GM12873 (cell line): Measurements from ENCODE around the gene LRRFIP2.

Experiments
- TF ChIP-seq, protein P1 (sequence below): IDR thresholded peaks from 2 replicates; pipeline ENCODE4 v1.5.1; 2012; ENCODE audit warnings: low read depth, mild to moderate bottlenecking, moderate library complexity, low read length, control low read depth; ENCODE audit not compliant: insufficient read depth; ENCODE audit errors: missing control alignments

LRRFIP2 gene

DNA sequence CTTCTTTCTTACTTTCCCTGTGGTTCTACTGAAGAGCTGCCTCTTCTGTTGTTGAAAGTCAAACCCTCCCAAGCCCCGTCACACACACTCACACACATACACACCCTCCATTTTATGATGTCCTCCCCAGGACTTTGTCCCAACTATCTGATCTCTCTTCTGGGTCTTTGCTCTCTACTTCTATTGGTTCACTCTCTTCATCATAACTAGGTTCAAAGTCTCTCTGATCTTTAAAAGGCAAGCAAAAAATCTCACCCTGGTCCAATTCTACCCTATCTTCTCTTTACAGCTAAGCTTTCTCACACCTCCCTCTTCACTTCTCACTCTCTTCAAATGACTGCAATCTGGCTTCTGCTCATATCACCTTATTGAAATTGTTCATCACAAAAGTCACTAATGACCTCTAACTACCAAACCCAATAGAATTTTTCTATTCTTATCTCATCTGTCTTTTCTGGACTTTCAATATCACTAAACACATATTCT, 34.8 kb downstream of the LRRFIP2 start:
- TF ChIP-seq, protein P1, sequence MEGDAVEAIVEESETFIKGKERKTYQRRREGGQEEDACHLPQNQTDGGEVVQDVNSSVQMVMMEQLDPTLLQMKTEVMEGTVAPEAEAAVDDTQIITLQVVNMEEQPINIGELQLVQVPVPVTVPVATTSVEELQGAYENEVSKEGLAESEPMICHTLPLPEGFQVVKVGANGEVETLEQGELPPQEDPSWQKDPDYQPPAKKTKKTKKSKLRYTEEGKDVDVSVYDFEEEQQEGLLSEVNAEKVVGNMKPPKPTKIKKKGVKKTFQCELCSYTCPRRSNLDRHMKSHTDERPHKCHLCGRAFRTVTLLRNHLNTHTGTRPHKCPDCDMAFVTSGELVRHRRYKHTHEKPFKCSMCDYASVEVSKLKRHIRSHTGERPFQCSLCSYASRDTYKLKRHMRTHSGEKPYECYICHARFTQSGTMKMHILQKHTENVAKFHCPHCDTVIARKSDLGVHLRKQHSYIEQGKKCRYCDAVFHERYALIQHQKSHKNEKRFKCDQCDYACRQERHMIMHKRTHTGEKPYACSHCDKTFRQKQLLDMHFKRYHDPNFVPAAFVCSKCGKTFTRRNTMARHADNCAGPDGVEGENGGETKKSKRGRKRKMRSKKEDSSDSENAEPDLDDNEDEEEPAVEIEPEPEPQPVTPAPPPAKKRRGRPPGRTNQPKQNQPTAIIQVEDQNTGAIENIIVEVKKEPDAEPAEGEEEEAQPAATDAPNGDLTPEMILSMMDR = no peak

DNA sequence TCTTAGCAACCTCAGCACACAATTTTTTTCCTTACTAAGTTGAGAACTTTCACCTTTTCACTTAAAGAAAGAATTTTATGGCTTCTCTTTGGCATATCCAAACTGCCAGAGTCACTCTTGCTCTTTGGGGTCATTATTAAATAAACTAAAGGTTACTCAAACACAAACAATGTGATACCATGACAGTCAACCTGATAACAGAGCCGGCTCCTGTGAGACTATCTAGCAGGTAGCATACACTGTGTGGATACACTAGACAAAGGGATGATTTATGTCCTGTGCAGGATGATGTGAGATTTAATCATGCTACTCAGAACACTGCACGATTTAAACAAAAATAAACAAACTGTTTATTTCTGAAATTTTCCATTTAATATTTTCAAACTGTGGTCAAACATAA, 35.6 kb downstream of the LRRFIP2 start:
- TF ChIP-seq, protein P1 = no peak

DNA sequence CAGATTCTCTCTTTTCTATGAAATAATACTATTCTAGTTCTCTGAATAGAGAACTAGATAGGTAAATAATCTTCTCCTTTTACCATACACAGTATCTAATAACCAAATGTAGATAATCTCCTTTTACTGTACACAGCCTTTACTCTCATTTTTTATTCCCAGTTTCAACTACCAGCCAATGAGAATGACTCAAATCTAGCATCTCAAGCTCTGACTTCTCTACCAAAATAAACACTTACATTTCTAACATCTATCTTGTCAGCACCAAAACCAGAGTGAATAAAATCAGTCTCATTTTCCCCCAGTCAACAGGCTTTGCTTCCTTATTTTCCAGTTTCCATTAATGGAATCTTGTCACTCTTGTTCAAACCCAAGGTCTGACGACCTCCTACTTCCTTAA, 36.9 kb downstream of the LRRFIP2 start:
- TF ChIP-seq, protein P1 = no peak

DNA sequence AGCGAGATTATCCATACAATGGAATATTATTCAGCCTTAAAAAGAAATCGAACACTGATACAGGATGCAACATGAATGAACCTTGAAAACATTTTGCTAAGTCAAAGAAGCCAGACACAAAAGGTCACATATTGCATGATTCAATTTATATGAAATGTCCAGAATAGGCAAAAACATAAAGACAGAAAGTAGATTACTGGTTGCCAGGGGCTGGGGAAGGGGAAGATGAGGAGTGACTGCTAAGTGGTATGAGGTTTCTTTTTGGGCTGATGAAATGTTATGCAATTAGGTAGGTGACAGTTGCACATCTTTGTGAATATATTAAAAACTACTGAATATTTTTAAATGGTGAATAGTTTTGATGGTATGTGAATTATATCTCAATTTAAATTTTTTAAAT, 38.3 kb downstream of the LRRFIP2 start:
- TF ChIP-seq, protein P1 = no peak

DNA sequence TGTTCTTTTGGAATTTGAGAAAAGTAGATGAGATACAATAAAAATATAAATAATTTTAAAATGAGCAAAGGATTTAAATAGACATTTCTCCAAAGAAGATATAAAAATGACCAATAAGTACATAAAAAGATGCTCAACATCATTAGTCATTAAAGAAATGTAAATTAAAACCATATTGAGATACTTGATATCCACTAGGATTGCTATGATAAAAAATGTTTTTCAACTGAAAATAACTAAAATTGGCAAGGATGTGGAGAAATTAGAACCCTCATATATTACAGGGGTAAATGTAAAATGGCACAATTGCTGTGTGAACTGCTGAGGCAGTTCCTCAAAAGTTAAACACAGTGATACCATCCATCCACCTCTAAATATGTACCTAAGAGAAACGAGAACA, 38.8 kb downstream of the LRRFIP2 start:
- TF ChIP-seq, protein P1 = no peak

DNA sequence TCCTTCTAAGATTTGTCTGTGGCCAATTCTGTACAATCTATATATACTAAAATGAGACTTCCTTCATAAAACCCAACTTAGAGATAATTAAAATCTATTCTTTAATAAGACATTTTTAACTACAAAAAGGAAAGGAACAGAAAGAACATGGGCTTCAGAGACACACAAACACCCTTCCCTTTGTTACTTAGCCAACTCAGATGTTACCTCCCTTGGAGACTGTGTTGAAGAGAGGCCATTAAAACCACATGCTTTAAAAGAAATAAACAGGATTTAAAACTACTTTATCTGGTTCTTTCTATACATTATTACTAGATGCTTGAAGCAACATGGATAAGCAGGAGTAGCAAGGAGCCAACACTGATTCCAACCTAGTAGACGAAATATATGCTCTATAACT, 42.0 kb downstream of the LRRFIP2 start:
- TF ChIP-seq, protein P1 = no peak

DNA sequence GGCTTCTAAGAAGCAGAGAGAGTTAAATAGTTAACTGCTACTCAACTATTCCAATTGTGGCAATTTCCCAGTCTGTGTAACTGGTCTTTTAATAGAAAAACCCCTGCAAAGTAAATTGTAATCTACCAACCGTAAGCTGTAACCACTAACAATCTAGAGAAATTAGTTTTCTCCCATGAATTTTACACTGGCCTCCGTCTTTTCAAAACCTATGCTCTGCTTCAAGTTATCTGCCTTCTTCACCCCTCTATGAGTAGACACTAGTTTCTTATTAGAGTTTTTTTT, 42.6 kb downstream of the LRRFIP2 start:
- TF ChIP-seq, protein P1 = no peak
